Measurements from ENCODE around the gene SLC8A2.

Gene SLC8A2

GRCh38 chr19:47492571-47493377 lies 21.1 kb upstream of the SLC8A2 start:
- in situ Hi-C loops (cut with MboI; ENCODE audit: low sequenced_read_pairs, unreplicated experiment): no loop called here
- no peak for DNase-seq (ENCODE audit: low spot score)
- TF ChIP-seq, protein P1, sequence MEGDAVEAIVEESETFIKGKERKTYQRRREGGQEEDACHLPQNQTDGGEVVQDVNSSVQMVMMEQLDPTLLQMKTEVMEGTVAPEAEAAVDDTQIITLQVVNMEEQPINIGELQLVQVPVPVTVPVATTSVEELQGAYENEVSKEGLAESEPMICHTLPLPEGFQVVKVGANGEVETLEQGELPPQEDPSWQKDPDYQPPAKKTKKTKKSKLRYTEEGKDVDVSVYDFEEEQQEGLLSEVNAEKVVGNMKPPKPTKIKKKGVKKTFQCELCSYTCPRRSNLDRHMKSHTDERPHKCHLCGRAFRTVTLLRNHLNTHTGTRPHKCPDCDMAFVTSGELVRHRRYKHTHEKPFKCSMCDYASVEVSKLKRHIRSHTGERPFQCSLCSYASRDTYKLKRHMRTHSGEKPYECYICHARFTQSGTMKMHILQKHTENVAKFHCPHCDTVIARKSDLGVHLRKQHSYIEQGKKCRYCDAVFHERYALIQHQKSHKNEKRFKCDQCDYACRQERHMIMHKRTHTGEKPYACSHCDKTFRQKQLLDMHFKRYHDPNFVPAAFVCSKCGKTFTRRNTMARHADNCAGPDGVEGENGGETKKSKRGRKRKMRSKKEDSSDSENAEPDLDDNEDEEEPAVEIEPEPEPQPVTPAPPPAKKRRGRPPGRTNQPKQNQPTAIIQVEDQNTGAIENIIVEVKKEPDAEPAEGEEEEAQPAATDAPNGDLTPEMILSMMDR (IDR thresholded peaks at IDR 0.05; ENCODE audit: borderline replicate concordance, control extremely low read depth, extremely low read depth, insufficient read depth, missing control alignments): no peak

GRCh38 chr19:47492137-47492533 lies 20.4 kb upstream of the SLC8A2 start:
- TF ChIP-seq, protein P1 (IDR thresholded peaks at IDR 0.05; ENCODE audit: borderline replicate concordance, control extremely low read depth, extremely low read depth, insufficient read depth, missing control alignments): no peak
- in situ Hi-C loops (cut with MboI; ENCODE audit: low sequenced_read_pairs, unreplicated experiment): no loop called here
- no peak for DNase-seq (ENCODE audit: low spot score)

- in situ Hi-C loops (cut with MboI; ENCODE audit: low sequenced_read_pairs, unreplicated experiment): no loop called here
- TF ChIP-seq, protein P1 (IDR thresholded peaks at IDR 0.05; ENCODE audit: borderline replicate concordance, control extremely low read depth, extremely low read depth, insufficient read depth, missing control alignments): no peak
Observed at GRCh38 chr19:47491358-47492136, 19.9 kb upstream of the SLC8A2 start.

GRCh38 chr19:47490847-47491246 lies 19.2 kb upstream of the SLC8A2 start:
- in situ Hi-C loops (cut with MboI; ENCODE audit: low sequenced_read_pairs, unreplicated experiment): no loop called here
- no peak for DNase-seq (ENCODE audit: low spot score)
- TF ChIP-seq, protein P1 (IDR thresholded peaks at IDR 0.05; ENCODE audit: borderline replicate concordance, control extremely low read depth, extremely low read depth, insufficient read depth, missing control alignments): no peak

More at GRCh38 chr19:47491358-47492136, 19.9 kb upstream of the SLC8A2 start:
- DNase-seq (ENCODE audit: low spot score): no peak

DNA sequence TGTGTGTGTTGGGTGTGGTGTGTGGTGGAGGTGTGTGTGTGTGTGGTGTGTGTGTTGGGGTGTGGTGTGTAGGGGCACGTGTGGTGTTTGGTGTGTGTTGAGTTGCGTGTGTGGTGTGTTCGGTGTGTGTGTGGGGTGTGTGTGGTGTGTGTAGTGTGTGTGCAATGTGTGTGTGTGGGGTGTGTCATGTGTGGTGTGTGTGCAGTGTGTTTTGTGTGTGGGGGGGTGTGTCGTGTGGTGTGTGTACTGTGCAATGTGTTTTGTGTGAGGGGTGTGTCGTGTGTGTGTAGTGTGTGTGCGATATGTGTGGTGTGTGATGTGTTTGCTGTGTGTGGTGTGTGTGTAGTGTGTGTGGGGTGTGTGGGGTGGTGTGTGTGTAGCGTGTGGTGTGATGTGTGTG lies 18.3 kb upstream of the SLC8A2 start:
- TF ChIP-seq, protein P1 (IDR thresholded peaks at IDR 0.05; ENCODE audit: borderline replicate concordance, control extremely low read depth, extremely low read depth, insufficient read depth, missing control alignments): no peak
- no peak for DNase-seq (ENCODE audit: low spot score)
- in situ Hi-C loops (cut with MboI; ENCODE audit: low sequenced_read_pairs, unreplicated experiment): no loop called here

DNA sequence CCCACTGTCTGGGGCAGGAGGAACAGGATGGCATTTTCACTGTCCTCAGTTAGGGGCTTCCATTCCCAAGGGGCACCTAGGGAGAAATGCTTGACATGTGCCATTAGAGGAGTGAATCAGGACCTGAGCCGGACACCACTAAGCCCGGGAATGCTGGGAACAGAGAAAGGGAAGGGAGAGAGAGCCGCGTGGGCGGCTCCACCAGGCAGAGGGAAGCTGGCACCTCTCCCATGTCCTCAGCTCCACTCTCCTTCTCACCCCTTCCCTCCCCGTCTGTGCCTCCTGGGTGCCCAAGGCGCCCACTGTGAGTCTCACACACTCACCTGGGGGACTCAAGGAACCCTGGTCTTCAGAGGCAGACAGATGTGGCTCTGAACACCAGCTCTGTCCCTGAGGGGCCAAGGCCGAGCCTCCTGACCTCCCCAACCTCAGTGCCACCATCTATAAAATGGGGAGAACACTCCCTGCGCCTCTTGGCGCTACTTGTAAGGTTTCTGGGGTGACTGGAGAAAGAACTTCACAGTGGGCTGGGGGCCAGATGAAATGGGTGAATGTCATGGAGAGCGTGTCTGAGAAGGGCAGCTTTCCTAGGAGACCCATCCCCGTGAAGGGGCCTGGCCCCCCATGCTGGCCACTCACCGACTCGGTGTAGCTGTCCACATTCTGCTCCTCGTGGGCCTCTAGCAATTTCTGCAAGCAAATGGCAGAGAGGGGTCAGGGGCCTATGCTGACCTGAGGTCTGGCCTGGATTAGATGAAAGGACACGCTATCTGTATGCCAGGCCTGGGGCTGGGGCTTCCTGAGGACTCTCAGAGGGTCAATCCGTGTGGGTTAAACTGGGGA lies 17.6 kb upstream of the SLC8A2 start:
- in situ Hi-C loops (cut with MboI; ENCODE audit: low sequenced_read_pairs, unreplicated experiment): no loop called here
- no peak for DNase-seq (ENCODE audit: low spot score)
- TF ChIP-seq, protein P1 (IDR thresholded peaks at IDR 0.05; ENCODE audit: borderline replicate concordance, control extremely low read depth, extremely low read depth, insufficient read depth, missing control alignments): no peak
